ENCODE measurements around the gene ANXA1.
"Not testable (repeated sequence)": the region's sequence is repeated elsewhere in the genome, so short reads cannot be mapped to it uniquely, and the experiment has no call there.

The ANXA1 gene

GRCh38 chr9:73180403-73180802 lies 28.7 kb downstream of the ANXA1 start:
- TF ChIP-seq, protein P1, sequence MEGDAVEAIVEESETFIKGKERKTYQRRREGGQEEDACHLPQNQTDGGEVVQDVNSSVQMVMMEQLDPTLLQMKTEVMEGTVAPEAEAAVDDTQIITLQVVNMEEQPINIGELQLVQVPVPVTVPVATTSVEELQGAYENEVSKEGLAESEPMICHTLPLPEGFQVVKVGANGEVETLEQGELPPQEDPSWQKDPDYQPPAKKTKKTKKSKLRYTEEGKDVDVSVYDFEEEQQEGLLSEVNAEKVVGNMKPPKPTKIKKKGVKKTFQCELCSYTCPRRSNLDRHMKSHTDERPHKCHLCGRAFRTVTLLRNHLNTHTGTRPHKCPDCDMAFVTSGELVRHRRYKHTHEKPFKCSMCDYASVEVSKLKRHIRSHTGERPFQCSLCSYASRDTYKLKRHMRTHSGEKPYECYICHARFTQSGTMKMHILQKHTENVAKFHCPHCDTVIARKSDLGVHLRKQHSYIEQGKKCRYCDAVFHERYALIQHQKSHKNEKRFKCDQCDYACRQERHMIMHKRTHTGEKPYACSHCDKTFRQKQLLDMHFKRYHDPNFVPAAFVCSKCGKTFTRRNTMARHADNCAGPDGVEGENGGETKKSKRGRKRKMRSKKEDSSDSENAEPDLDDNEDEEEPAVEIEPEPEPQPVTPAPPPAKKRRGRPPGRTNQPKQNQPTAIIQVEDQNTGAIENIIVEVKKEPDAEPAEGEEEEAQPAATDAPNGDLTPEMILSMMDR (conservative IDR thresholded peaks at IDR 0.05): no peak
- no peak overlapping the region for H3K27ac ChIP-seq

DNA sequence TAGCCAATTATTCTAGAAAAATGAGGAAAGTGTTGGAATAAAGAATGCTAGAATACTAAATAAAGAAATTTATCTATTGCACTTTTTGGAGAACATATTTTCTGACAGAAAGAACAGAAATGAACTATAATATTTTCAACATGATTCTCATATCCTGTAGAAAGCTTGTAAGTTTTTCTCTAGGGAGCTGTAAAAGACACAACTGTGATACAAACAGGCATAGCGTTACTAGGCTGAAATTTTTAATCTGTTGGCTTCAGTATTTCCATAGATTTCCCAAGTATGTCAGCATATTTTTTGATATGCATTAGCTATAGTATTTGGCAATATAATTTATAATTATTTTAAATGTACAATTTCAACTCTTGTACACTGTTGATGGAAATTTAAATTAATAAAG lies 31.3 kb downstream of the ANXA1 start:
- H3K27ac ChIP-seq: no peak overlapping the region
- TF ChIP-seq, protein P1 (conservative IDR thresholded peaks at IDR 0.05): no peak

- H3K27ac ChIP-seq: no peak overlapping the region
- TF ChIP-seq, protein P1 (conservative IDR thresholded peaks at IDR 0.05): no peak
Observed at GRCh38 chr9:73183428-73183827, 31.8 kb downstream of the ANXA1 start.

DNA sequence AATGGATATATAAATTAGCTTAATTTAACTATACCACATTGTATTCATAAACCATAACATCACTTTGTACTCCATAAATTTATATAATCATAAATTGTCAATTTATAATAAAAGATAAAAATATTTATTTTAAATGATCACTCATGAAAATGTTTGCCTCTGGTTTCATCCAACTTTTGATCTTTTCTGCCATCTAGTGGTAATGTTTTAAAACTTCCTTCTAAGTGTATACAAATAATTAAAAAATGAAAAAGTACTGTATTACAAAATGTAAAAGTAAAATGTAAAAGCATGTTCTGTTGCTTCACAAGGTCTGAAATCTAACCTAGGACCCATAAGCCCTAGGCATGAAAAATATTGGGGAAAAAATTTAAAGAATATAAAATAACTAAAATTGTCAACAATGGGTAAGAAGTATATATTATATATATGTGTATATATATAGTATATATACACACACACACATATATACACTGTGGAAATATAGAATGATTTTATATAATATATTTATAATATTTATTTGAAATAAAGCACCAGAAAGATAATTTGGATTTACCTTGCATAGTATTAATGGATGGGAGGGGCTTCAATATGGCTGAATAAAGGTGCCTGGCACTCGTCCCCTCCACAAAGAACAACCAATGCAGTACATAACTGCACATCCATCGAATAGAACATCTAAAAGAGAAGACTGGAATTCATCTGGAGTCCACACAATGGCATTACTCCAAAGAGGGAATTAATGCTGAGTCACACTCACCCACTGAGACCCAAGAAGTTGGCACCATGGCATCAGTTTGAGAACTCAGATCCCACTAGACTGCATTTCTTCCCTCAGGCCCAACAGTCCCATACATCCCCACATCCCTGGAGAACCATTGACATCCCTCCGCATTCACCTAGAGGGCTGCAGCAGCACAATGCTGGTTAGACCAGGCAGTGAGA lies 32.5 kb downstream of the ANXA1 start:
- TF ChIP-seq, protein P1 (conservative IDR thresholded peaks at IDR 0.05): peak; percentile 59
- no peak overlapping the region for H3K27ac ChIP-seq

GRCh38 chr9:73191109-73191508 lies 39.4 kb downstream of the ANXA1 start:
- H3K27ac ChIP-seq: not testable (repeated sequence)

DNA sequence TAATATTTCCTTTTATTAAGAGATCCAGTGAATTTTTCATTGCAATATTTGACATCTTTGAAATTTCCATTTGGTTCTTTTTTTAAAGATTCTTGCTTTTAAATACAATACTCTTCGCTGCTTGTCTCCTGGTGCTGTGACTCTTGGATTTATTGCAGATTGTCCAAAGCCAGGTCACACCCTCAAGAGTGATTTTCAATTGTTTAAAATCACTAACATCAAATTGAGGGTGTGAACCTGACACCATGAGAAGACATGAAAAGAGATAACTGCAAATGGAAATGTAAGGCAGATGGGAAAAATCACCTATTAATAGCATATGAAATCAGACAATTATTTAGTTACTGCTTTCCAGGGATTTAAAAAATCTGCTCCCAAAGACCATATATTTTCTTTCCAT lies 42.6 kb downstream of the ANXA1 start:
- TF ChIP-seq, protein P1 (conservative IDR thresholded peaks at IDR 0.05): no peak
- no peak overlapping the region for H3K27ac ChIP-seq

DNA sequence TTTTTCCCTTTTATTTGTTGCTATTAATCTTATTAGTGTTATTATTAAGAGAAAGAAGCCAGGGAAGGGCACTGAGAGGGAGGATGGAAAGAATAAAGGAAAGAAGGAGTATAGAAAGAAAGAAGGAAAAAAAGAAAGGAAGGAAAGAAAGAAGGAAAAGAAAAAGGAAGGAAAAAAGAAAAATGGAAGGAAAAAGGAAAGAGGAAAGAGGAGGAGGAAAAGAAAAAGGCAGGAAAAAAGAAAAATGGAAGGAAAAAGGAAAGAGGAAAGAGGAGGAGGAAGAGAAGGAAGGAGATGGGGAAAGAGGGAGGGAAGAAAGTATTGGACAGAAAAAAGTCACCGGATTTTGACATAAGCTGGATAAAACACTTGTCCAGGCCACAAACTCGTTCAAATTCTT lies 47.8 kb downstream of the ANXA1 start:
- TF ChIP-seq, protein P1 (conservative IDR thresholded peaks at IDR 0.05): no peak
- H3K27ac ChIP-seq: peak overlapping the region; percentile 62

DNA sequence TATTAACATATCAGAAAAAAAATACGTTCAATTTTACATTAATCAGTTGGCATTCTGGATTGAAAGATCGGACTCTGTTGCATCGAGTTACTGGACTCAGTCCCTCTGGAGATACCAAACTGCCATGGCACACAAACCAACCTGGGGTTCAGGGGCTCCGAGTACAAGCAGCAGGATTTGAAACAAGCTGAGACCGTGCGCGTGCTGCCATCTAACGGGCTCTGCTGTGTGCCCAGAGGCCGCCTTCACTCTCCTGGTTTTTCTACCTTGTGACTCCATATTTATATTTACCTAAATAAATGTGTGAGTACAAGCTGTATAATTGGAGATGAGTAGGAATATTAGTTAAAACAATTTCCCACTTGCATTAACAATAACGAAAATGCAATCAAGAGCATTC lies 48.2 kb downstream of the ANXA1 start:
- TF ChIP-seq, protein P1 (conservative IDR thresholded peaks at IDR 0.05): peak; percentile 69
- H3K27ac ChIP-seq: peak overlapping the region; percentile 62
